GM23338 (cell line): ENCODE data around the gene TMEM175. TPM values are rescaled to one million over a fixed set of nuclear protein-coding genes. Genes with fewer than 3 reads are reported as not detected.

Experiments
- ATAC-seq: fragments of 200-7000 bp; cut with Tn5 transposase; 3 replicates; pipeline ENCODE4 v1.9.1; 2020
- DNase-seq: peaks from one replicate; pipeline ENCODE4 v3.0.0-alpha.2; 2015; ENCODE audit warnings: low spot score
- H2AFZ ChIP-seq: fragments of 200-600 bp; sonication (generic); 2 replicates; pipeline ENCODE4 v1.8.0; 2016; ENCODE audit warnings: antibody characterized with exemption, mild to moderate bottlenecking, moderate library complexity
- H3F3A ChIP-seq: fragments of 200-600 bp; sonication (generic); replicated peaks from 2 replicates; pipeline ENCODE4 v1.8.0; 2017; ENCODE audit warnings: antibody characterized with exemption, mixed run types, low read depth
- H3K27ac ChIP-seq: fragments of 200-600 bp; sonication (generic); 2 replicates; pipeline ENCODE4 v1.6.1; 2016; ENCODE audit warnings: low read depth
- H3K27me3 ChIP-seq: fragments of 200-600 bp; sonication (generic); 2 replicates; pipeline ENCODE4 v1.8.0; 2016; ENCODE audit warnings: mild to moderate bottlenecking, mixed run types, moderate library complexity; ENCODE audit not compliant: insufficient read depth
- H3K36me3 ChIP-seq: fragments of 200-600 bp; sonication (generic); 2 replicates; pipeline ENCODE4 v1.8.0; 2016; ENCODE audit warnings: mild to moderate bottlenecking; ENCODE audit not compliant: insufficient read depth
- H3K4me1 ChIP-seq: fragments of 200-600 bp; sonication (generic); 2 replicates; pipeline ENCODE4 v1.8.0; 2016; ENCODE audit warnings: mild to moderate bottlenecking, moderate library complexity; ENCODE audit not compliant: insufficient read depth
- H3K4me2 ChIP-seq: fragments of 200-600 bp; sonication (generic); 2 replicates; pipeline ENCODE4 v1.7.1; 2017; ENCODE audit warnings: mixed run types
- H3K4me3 ChIP-seq: fragments of 200-600 bp; sonication (generic); 2 replicates; pipeline ENCODE4 v1.6.1; 2016; ENCODE audit warnings: mixed run types
- H3K79me2 ChIP-seq: fragments of 200-600 bp; sonication (generic); replicated peaks from 2 replicates; pipeline ENCODE4 v1.8.0; 2017; ENCODE audit warnings: mild to moderate bottlenecking; ENCODE audit not compliant: insufficient read depth
- H3K9me2 ChIP-seq: fragments of 200-600 bp; sonication (generic); 2 replicates; pipeline ENCODE4 v1.8.0; 2017; ENCODE audit not compliant: insufficient read depth
- H4K20me1 ChIP-seq: fragments of 200-600 bp; sonication (generic); replicated peaks from 2 replicates; pipeline ENCODE4 v1.8.0; 2017; ENCODE audit warnings: mild to moderate bottlenecking; ENCODE audit not compliant: insufficient read depth
- H3K27ac Mint-ChIP-seq: 2 replicates; pipeline ENCODE4 v1.8.0; 2020; ENCODE audit warnings: inconsistent platforms, mild to moderate bottlenecking, moderate library complexity, mixed read lengths
- H3K27me3 Mint-ChIP-seq: 3 replicates; pipeline ENCODE4 v1.8.0; 2022; ENCODE audit warnings: low read depth, mild to moderate bottlenecking, moderate library complexity, mixed read lengths, inconsistent platforms; ENCODE audit not compliant: insufficient read depth, poor library complexity
- H3K36me3 Mint-ChIP-seq: 3 replicates; pipeline ENCODE4 v1.8.0; 2021; ENCODE audit warnings: low read depth, mild to moderate bottlenecking, inconsistent platforms, moderate library complexity, mixed read lengths
- H3K4me1 Mint-ChIP-seq: 3 replicates; pipeline ENCODE4 v1.8.0; 2020; ENCODE audit warnings: mild to moderate bottlenecking, inconsistent platforms, mixed read lengths
- H3K4me3 Mint-ChIP-seq: 3 replicates; pipeline ENCODE4 v1.8.0; 2021; ENCODE audit warnings: moderate library complexity, mild to moderate bottlenecking, inconsistent platforms, mixed read lengths
- H3K9me3 Mint-ChIP-seq: 3 replicates; pipeline ENCODE4 v1.8.0; 2020; ENCODE audit warnings: moderate library complexity, mild to moderate bottlenecking, inconsistent platforms, mixed read lengths
- CREB1 ChIP-seq: fragments of 250-450 bp; sonication (Bioruptor Pico); IDR thresholded peaks from 2 replicates; pipeline ENCODE4 v1.5.0; 2020; ENCODE audit warnings: low read depth, mild to moderate bottlenecking, moderate library complexity
- CTCF ChIP-seq, 2 experiments: fragments of 200-600 bp in 1 of 2; sonication (generic) in 1 of 2; conservative IDR thresholded peaks; 2 replicates each; pipeline versions ENCODE4 v1.5.1 to v1.6.1; 2016 to 2017; ENCODE audit warnings: antibody characterized with exemption in 2 of 2, low read depth in 2 of 2, mild to moderate bottlenecking in 2 of 2, moderate library complexity in 1 of 2
- ETS1 ChIP-seq: IDR thresholded peaks from 2 replicates; pipeline ENCODE4 v1.6.1; 2016; ENCODE audit warnings: antibody characterized with exemption
- EZH2 ChIP-seq: fragments of 200-600 bp; sonication (generic); IDR thresholded peaks from one replicate; pipeline ENCODE4 v1.8.0; 2017; ENCODE audit warnings: antibody characterized with exemption, mild to moderate bottlenecking, low read depth; ENCODE audit not compliant: unreplicated experiment
- EZH2phosphoT487 ChIP-seq: fragments of 200-600 bp; sonication (generic); IDR thresholded peaks from one replicate; pipeline ENCODE4 v1.8.1; 2018; ENCODE audit warnings: antibody characterized with exemption; ENCODE audit not compliant: unreplicated experiment
- JUNB ChIP-seq: IDR thresholded peaks from one replicate; pipeline ENCODE4 v1.6.1; 2016; ENCODE audit warnings: antibody characterized with exemption; ENCODE audit not compliant: unreplicated experiment
- NANOG ChIP-seq: IDR thresholded peaks from 2 replicates; pipeline ENCODE4 v1.6.1; 2016; ENCODE audit warnings: antibody characterized with exemption, borderline replicate concordance
- POLR2AphosphoS5 ChIP-seq: IDR thresholded peaks from 2 replicates; pipeline ENCODE4 v1.6.1; 2016; ENCODE audit warnings: antibody characterized with exemption, low read depth
- REST ChIP-seq: IDR thresholded peaks from one replicate; pipeline ENCODE4 v1.6.1; 2018; ENCODE audit warnings: antibody characterized with exemption; ENCODE audit not compliant: unreplicated experiment
- STAT1 ChIP-seq: IDR thresholded peaks from one replicate; pipeline ENCODE4 v1.6.1; 2016; ENCODE audit warnings: antibody characterized with exemption; ENCODE audit not compliant: unreplicated experiment
- ZNF114 ChIP-seq: fragments of 250-450 bp; sonication (Bioruptor Pico); IDR thresholded peaks from 2 replicates; pipeline ENCODE4 v1.5.0; 2020; ENCODE audit warnings: mild to moderate bottlenecking, moderate library complexity
- ZNF331 ChIP-seq: fragments of 250-450 bp; sonication (Bioruptor Pico); IDR thresholded peaks from 2 replicates; pipeline ENCODE4 v1.5.0; 2020; ENCODE audit warnings: low read depth, mild to moderate bottlenecking, moderate library complexity
- polyA plus RNA-seq: library from polyadenylated mRNA; unstranded; fragments of >200 nt; fragmentation: Nextera tagmentation; extraction: Ambion mirVana; gene quantifications from 2 replicates; pipeline ENCODE4 v1.2.1, GENCODE V29; 2016
- total RNA-seq: library from RNA; depleted of rRNA; stranded (reverse); fragments of >200 nt; shearing (Covaris generic); gene quantifications from 2 replicates; pipeline ENCODE4 v1.2.3, GENCODE V29; 2014

Gene TMEM175
- total and polyA plus RNA-seq, 2 experiments from 2014 or later: 8.0 to 11.4 TPM

GRCh38 chr4:954211-955020 lies 22.2 kb downstream of the TMEM175 start (continued):
- no peak for TF ChIP-seq REST
- no peak for TF ChIP-seq CREB1 (CRISPR knock-in tag)
- TF ChIP-seq ZNF114 (CRISPR knock-in tag): no peak
- TF ChIP-seq ETS1: no peak

- H3K4me2 ChIP-seq: no peak overlapping the region
- no peak overlapping the region for H3K27ac Mint-ChIP-seq
- H3K4me3 ChIP-seq: no peak overlapping the region
- ATAC-seq: no peak
- H3K27me3 ChIP-seq: no peaks in the 10 kb centered on the region
- H3K9me3 Mint-ChIP-seq: no peaks in the 10 kb centered on the region
- no peak for DNase-seq
- peaks cover 4% of the 10 kb centered on the region for H3K27me3 Mint-ChIP-seq
- H3K4me1 Mint-ChIP-seq: peaks cover 5% of the 10 kb centered on the region; the same call in 2 of the 3 replicates
- no peak overlapping the region for H3K27ac ChIP-seq
- H2AFZ ChIP-seq: no peak overlapping the region
- H3K36me3 Mint-ChIP-seq: no peaks in the 10 kb centered on the region; the same call in 2 of the 3 replicates
- no peak overlapping the region for H3K4me3 Mint-ChIP-seq
- no peaks in the 10 kb centered on the region for H3K79me2 ChIP-seq
- H4K20me1 ChIP-seq: no peaks in the 10 kb centered on the region; the same call in 1 of the 2 replicates
- H3K9me2 ChIP-seq: no peaks in the 10 kb centered on the region
- H3F3A ChIP-seq: no peaks in the 10 kb centered on the region
- H3K4me1 ChIP-seq: no peaks in the 10 kb centered on the region
- H3K36me3 ChIP-seq: no peaks in the 10 kb centered on the region
- TF ChIP-seq EZH2phosphoT487: no peak
- TF ChIP-seq ZNF331 (CRISPR knock-in tag): no peak
- no peak for TF ChIP-seq JUNB
- TF ChIP-seq STAT1: no peak
- no peak for TF ChIP-seq NANOG
- no peak for TF ChIP-seq ZNF114 (CRISPR knock-in tag)
- no peak for TF ChIP-seq CREB1 (CRISPR knock-in tag)
- no peak for TF ChIP-seq CTCF (conservative IDR thresholded peaks at IDR 0.05; ENCODE audit: low read depth in 2 of 2)
- TF ChIP-seq EZH2: no peak
- no peak for TF ChIP-seq REST
- no peak for TF ChIP-seq ETS1
- TF ChIP-seq POLR2AphosphoS5: no peak
These were observed 23.1 kb downstream of the TMEM175 start for GRCh38 chr4:955161-955921.
